Left lung (tissue), 10 donors: Measurements from ENCODE around the gene UBE2M. TPM values are rescaled to one million over a fixed set of nuclear protein-coding genes. Genes with fewer than 3 reads are reported as not detected.

Experiments
- ATAC-seq: fragments of 200-7000 bp; cut with Tn5 transposase; one replicate; pipeline ENCODE4 v1.9.1; 2020; ENCODE audit warnings: moderate library complexity
- DNase-seq, 4 donors: peaks; one replicate each; pipeline ENCODE4 v3.0.0-alpha.2; 2013 to 2020
- H3K27ac ChIP-seq, 2 donors: fragments of 200-600 bp; sonication (generic) in 1 of 2; one replicate each; pipeline versions ENCODE4 v1.5.0 to v1.8.0; 2020 to 2021
- H3K27me3 ChIP-seq, 2 donors: fragments of 200-600 bp; sonication (generic) in 1 of 2; one replicate each; pipeline versions ENCODE4 v1.5.0 to v1.8.0; 2020 to 2021
- H3K36me3 ChIP-seq, 2 donors: fragments of 200-600 bp; sonication (generic) in 1 of 2; one replicate each; pipeline versions ENCODE4 v1.5.0 to v1.8.0; 2020 to 2021
- H3K4me1 ChIP-seq, 2 donors: fragments of 200-600 bp; one replicate each; pipeline ENCODE4 v1.8.0; 2021
- H3K4me3 ChIP-seq, 2 donors: fragments of 200-600 bp; sonication (generic) in 1 of 2; one replicate each; pipeline versions ENCODE4 v1.5.0 to v1.8.0; 2020 to 2021; ENCODE audit warnings: mild to moderate bottlenecking in 1 of 2
- H3K9me3 ChIP-seq, 2 donors: fragments of 200-600 bp; sonication (generic) in 1 of 2; one replicate each; pipeline versions ENCODE4 v1.5.0 to v1.8.0; 2020 to 2021
- intact Hi-C, 2 donors: fragments of 100-400 bp; cut with DNase I; formaldehyde crosslinking; loops; one replicate each; pipeline versions ENCODE4 v1.11.2 to v1.14.2; 2022
- polyA plus RNA-seq, 6 donors: library from polyadenylated mRNA; unstranded; fragments of 120-200 nt; gene quantifications; one replicate each; pipeline ENCODE4 v1.2.1, GENCODE V29; 2013; ENCODE audit not compliant: insufficient read length in 6 of 6
- total RNA-seq, 2 donors: library from RNA; stranded (reverse); fragmentation: NEBNext Ultra II Directional; extraction: Animal tissue kit (Norgen Biotek cat#: 25700); gene quantifications; one replicate each; pipeline ENCODE4 v1.2.1, GENCODE V29; 2021
- TF ChIP-seq, protein P1 (sequence below), 2 donors: fragments of 200-600 bp; sonication (generic) in 1 of 2; IDR thresholded peaks; one replicate each; pipeline versions ENCODE4 v1.5.0 to v1.8.0; 2021; ENCODE audit warnings: antibody characterized with exemption in 2 of 2
- donor health status: DM: no; HTN: yes; CAD: no.
- donor health status: DM: no; HTN: no; CAD: no.

UBE2M gene
- total and polyA plus RNA-seq, 8 donors = 54.9 to 85.9 (median 74.0) TPM

DNA sequence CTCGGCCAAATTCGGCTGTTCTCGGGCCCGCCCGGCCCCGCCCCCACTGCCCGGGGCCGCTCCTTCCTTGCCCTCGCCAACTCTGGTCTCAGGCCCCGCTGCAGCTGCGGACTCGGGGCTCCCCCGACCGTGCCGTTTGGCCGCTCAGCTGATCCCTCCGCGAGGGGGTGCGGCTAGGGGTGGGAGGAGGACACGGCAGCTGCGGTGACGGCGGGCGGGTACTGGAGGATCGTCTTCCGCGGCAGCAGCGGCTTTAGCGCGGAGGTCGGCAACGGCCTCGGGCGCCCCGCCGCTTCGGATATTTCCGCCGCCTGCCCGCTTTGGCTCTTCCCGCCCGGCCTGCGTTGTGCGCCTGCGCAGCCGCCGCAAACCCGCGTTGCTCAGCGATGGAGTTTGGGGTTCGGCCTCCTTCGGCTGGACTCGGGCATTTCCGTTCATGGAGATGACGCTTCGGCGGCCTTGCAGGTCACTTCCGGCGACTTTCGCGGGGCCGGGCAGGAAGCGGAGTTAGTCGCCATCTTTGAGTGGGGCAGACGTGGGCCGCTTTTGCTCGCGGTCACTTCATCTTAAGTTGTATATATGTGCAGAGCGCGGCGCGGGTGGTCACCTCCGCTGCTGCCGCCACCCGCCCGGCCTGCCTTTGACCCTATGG, 338 bp upstream of the UBE2M start:
- H3K27me3 ChIP-seq = peaks cover 0 to 30% of the 10 kb centered on the region in 2 donors
- TF ChIP-seq, protein P1, sequence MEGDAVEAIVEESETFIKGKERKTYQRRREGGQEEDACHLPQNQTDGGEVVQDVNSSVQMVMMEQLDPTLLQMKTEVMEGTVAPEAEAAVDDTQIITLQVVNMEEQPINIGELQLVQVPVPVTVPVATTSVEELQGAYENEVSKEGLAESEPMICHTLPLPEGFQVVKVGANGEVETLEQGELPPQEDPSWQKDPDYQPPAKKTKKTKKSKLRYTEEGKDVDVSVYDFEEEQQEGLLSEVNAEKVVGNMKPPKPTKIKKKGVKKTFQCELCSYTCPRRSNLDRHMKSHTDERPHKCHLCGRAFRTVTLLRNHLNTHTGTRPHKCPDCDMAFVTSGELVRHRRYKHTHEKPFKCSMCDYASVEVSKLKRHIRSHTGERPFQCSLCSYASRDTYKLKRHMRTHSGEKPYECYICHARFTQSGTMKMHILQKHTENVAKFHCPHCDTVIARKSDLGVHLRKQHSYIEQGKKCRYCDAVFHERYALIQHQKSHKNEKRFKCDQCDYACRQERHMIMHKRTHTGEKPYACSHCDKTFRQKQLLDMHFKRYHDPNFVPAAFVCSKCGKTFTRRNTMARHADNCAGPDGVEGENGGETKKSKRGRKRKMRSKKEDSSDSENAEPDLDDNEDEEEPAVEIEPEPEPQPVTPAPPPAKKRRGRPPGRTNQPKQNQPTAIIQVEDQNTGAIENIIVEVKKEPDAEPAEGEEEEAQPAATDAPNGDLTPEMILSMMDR (IDR thresholded peaks at IDR 0.05) = peak in 1 of 2 donors; percentile 12
- H3K9me3 ChIP-seq = no peaks in the 10 kb centered on the region
- H3K4me3 ChIP-seq = peak overlapping the region; percentile 74 to 78
- DNase-seq = peak; percentile 97 to 99 (median 99)
- H3K36me3 ChIP-seq = peaks cover 0 to 21% of the 10 kb centered on the region in 2 donors
- H3K27ac ChIP-seq = peak overlapping the region; percentile 100
- intact Hi-C loops = no loop called here
- ATAC-seq = peak; percentile 82
- H3K4me1 ChIP-seq = peaks cover 36 to 68% of the 10 kb centered on the region in 2 donors

DNA sequence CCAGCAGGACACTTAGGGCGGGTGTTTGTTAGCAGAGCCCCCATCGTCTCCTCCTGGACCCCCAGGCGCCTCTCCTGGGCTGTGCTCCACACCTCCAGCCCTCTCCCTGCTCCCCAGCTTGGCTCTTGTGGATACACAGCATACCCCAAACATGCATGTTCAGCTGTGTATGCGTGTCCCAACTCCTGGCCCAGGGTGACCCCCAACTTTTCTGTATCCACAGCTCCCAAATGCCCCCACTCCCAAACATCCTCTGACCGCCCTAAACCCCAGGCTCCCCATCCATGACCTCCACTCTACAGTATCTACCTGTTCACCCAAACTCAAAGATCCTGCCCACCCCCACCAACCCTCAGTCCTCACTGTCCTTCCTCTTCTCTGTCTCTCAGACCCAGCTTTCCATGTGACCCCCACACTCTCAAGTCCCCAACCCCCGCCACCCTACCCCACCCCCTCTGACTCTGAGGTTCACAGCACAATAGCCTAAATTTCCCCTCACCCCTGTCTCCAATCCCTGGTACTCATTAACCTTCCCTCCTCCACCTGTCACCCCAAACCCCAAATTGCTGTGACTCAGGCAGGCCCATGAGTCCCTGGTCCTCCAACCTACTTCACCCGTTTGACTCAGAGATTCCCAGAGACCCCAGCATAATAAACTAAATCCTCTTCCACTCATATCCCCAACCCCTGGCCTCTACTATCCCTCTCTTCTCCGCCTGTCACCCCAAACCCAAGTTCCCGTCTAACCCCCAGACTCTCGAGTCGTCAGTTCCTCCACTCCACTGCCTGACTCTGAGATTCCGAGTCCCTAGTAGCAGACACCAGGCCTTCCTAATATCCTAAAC, 968 bp downstream of the UBE2M start:
- DNase-seq = peak in 1 of 4 donors; percentile 33
- peak overlapping the region; percentile 74 to 78 for H3K4me3 ChIP-seq
- peaks cover 0 to 17% of the 10 kb centered on the region in 2 donors for H3K27me3 ChIP-seq
- TF ChIP-seq, protein P1 (IDR thresholded peaks at IDR 0.05) = no peak
- ATAC-seq = no peak
- H3K27ac ChIP-seq = peak overlapping the region; percentile 85 to 100
- no peaks in the 10 kb centered on the region for H3K9me3 ChIP-seq
- peaks cover 0 to 34% of the 10 kb centered on the region in 2 donors for H3K36me3 ChIP-seq
- peaks cover 30 to 66% of the 10 kb centered on the region in 2 donors for H3K4me1 ChIP-seq
- intact Hi-C loops = no loop called here

DNA sequence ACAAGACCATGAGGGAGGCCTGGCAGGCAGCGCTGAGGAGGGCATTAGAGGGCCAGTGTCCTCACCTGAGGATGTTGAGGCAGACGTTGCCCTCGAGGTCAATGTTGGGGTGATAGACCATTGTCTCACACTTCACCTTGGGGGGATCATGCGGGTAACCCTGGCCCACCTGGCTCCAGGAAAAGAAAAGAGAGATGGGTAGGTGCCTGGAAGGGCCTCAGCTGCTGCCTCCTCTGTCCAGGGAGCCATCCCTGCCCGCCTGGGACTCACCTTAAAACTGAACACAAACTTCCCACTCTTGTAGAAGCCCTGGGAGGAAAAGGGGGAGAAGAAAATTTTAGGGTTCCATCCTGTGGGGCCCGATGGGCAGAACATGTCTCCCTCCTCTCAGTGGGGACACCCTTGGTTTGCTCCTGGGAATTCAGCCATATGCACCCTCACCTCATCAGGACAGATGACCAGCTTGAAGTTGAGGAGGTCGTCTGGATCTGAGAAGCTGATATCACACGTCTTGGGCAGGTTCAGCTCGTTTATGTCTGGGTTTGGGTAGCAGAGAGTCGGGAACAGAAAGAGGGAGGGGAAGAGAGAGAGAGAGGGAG, 1.7 kb downstream of the UBE2M start:
- TF ChIP-seq, protein P1 (IDR thresholded peaks at IDR 0.05) = no peak
- no peaks in the 10 kb centered on the region for H3K9me3 ChIP-seq
- H3K4me3 ChIP-seq = peak overlapping the region in 1 of 2 donors; percentile 78
- ATAC-seq (no peak), DNase-seq (peak in 1 of 4 donors; percentile 30)
- peak overlapping the region in 1 of 2 donors; percentile 100 for H3K27ac ChIP-seq
- intact Hi-C loops = no loop called here
- H3K36me3 ChIP-seq = peaks cover 0 to 41% of the 10 kb centered on the region in 2 donors
- H3K27me3 ChIP-seq = peaks cover 0 to 10% of the 10 kb centered on the region in 2 donors
- H3K4me1 ChIP-seq = peaks cover 26 to 59% of the 10 kb centered on the region in 2 donors

DNA sequence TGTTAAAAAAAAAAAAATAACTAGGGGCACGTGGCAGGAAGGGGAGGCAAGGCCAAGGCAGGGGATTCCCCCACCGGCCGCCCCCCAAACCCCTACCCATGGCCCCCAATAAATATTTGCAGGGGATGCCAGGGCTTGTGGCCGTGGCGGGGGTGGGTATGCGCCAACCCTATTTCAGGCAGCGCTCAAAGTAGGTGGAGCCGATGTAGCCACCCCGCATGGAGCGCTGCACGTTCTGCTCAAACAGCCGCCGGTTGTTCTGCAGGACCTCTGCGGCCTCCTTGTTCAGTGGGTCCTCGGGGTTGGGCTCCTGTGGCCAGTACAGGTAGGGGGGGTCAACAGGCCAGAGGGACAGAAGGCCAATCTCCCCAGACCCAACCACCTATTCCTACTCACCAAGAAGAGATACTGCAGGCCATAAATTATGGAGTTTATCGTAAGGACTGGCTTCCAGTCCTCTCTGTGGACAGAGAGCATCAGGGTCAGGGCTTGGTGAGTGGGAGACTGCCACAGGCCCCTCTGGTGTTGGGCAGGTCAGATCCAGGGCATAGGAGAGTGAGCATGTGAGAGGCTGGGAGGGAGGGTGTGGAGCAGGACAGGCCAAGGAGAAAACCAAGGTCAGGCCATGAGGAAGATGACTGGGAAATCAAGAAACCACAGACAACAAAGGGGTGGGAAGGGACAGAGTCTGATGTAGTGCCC, 2.3 kb downstream of the UBE2M start:
- TF ChIP-seq, protein P1 (IDR thresholded peaks at IDR 0.05) = no peak
- peaks cover 24 to 52% of the 10 kb centered on the region in 2 donors for H3K4me1 ChIP-seq
- DNase-seq (peak in 1 of 4 donors; percentile 34), ATAC-seq (no peak)
- H3K9me3 ChIP-seq = no peaks in the 10 kb centered on the region
- intact Hi-C loops = no loop called here
- peak overlapping the region in 1 of 2 donors; percentile 78 for H3K4me3 ChIP-seq
- no peak overlapping the region for H3K27ac ChIP-seq
- peaks cover 0 to 4% of the 10 kb centered on the region in 2 donors for H3K27me3 ChIP-seq
- H3K36me3 ChIP-seq = peaks cover 0 to 48% of the 10 kb centered on the region in 2 donors
